ENCODE results near the gene FAM187B.

DNA sequence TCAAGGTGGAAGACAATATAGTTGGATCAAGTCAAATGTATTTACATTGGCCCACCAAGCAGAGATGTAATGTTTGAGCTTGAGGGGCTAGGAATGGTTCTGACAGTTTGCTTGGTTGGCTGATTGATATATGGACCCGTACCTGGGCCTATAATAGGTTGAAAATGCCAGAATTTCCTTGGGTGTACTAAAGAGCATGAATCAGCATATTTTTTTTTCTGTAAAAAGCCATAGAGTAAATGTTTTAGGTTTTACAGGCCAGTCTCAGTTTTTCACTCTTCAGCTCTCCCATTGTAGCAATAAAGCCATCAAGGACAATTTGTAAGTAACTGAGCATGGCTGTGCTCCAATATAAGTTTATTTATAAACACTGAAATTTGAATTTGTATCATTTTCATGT is 47.2 kb downstream of the FAM187B start:
- TF ChIP-seq, protein P1, sequence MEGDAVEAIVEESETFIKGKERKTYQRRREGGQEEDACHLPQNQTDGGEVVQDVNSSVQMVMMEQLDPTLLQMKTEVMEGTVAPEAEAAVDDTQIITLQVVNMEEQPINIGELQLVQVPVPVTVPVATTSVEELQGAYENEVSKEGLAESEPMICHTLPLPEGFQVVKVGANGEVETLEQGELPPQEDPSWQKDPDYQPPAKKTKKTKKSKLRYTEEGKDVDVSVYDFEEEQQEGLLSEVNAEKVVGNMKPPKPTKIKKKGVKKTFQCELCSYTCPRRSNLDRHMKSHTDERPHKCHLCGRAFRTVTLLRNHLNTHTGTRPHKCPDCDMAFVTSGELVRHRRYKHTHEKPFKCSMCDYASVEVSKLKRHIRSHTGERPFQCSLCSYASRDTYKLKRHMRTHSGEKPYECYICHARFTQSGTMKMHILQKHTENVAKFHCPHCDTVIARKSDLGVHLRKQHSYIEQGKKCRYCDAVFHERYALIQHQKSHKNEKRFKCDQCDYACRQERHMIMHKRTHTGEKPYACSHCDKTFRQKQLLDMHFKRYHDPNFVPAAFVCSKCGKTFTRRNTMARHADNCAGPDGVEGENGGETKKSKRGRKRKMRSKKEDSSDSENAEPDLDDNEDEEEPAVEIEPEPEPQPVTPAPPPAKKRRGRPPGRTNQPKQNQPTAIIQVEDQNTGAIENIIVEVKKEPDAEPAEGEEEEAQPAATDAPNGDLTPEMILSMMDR (IDR thresholded peaks at IDR 0.05): no peak
- TF ChIP-seq POLR2A (IDR thresholded peaks at IDR 0.05): no peak

Measured in sigmoid colon (tissue), 3 donors.